ENCODE results near the gene PLA2R1.
"Not testable (repeated sequence)": the region's sequence is repeated elsewhere in the genome, so short reads cannot be mapped to it uniquely, and the experiment has no call there.

Gene PLA2R1

DNA sequence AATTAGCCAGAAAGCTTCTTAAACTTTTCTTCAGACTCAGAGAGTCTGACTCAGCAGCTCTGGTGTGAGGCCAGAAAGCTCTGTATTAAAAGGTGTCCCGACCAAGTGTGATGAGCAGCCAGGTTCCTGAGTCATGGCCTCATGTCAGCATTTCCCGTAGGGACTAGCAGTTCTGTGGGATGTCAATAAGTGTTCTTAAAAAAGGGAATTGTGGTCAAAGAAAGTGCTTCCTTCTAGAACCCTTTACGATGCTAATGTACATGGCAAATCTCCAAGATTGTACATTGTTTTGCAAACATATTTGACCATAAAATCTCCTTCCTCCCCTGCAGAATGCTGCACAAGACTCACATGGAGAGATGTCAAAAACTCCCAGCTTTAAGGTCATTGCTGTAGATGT, 80.1 kb downstream of the PLA2R1 start:
- H3K27ac ChIP-seq (ENCODE audit: low read depth, low read length): no peak overlapping the region
- H3K4me1 ChIP-seq (ENCODE audit: control insufficient read depth, insufficient read depth, low read length): peaks cover 10% of the 10 kb centered on the region; the same call in 1 of the 2 replicates
- H3K27me3 ChIP-seq (ENCODE audit: control insufficient read depth, insufficient read depth, low read length): no peaks in the 10 kb centered on the region
- no peak overlapping the region for H3K4me3 ChIP-seq (ENCODE audit: low read depth, low read length)
- H3K36me3 ChIP-seq (ENCODE audit: control insufficient read depth, insufficient read depth, low read length): no peaks in the 10 kb centered on the region
- no peaks in the 10 kb centered on the region for H3K9me3 ChIP-seq (ENCODE audit: control insufficient read depth, insufficient read depth, low read length)
- H3K9ac ChIP-seq (ENCODE audit: low read depth, low read length): no peak overlapping the region

DNA sequence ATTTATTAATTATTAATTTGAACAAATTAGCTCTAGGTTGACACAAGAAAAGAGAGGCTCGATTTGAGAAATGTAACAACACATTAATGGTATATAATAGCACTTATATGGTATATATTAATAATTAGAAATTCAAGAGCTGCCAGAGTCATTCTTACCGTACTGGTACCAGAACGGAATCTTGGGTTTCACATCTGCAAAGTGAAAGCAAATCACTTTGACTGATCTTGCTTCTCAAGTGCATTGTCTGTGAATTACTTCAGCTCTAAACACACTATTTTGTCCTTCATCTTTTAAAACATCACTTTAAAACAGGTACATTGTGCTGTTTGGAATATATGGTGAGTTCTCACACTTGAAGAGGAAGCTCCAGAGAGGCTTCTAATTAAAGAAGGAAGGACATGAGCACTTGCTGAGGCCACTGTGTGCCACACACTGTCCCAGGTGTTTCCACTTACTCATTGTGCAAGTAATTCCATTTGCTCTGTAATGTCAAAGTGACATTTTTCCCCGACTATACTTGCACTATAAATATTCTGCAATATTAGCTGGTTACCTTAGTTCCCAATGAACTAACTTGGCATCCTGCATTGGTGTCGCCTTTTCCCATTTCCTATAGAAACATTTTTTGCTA, 85.8 kb downstream of the PLA2R1 start:
- Histone ChIP-seq H3K36me3 (ENCODE audit: control insufficient read depth, insufficient read depth, low read length) (no peaks in the 10 kb centered on the region), H3K9ac (ENCODE audit: low read depth, low read length) (no peak overlapping the region), H3K4me3 (ENCODE audit: low read depth, low read length) (no peak overlapping the region), H3K9me3 (ENCODE audit: control insufficient read depth, insufficient read depth, low read length) (no peaks in the 10 kb centered on the region), H3K27me3 (ENCODE audit: control insufficient read depth, insufficient read depth, low read length) (no peaks in the 10 kb centered on the region), H3K4me1 (ENCODE audit: control insufficient read depth, insufficient read depth, low read length) (no peaks in the 10 kb centered on the region), H3K27ac (ENCODE audit: low read depth, low read length) (no peak overlapping the region)

DNA sequence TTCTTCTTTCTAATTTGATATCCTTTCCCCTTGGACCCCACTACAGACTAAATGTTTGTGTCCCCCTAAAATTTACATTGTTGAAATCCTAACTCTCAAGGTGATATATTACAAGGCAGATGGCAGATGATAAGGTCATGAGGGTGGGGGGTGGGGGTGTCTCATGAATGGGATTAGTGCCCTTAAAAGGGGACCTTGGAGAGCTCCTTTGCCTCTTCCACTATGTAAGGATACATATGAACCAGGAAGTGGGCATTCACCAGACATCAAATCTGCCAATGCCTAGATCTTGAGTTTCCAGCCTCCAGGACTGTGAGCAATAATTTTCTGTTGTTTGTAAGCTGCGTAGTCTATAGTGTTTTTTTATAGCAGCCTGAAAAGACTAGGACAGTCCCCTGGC, 89.1 kb downstream of the PLA2R1 start:
- H3K36me3 ChIP-seq (ENCODE audit: control insufficient read depth, insufficient read depth, low read length): no peaks in the 10 kb centered on the region
- H3K27ac ChIP-seq (ENCODE audit: low read depth, low read length): no peak overlapping the region
- no peaks in the 10 kb centered on the region for H3K9me3 ChIP-seq (ENCODE audit: control insufficient read depth, insufficient read depth, low read length)
- H3K4me3 ChIP-seq (ENCODE audit: low read depth, low read length): no peak overlapping the region
- H3K4me1 ChIP-seq (ENCODE audit: control insufficient read depth, insufficient read depth, low read length): no peaks in the 10 kb centered on the region
- no peaks in the 10 kb centered on the region for H3K27me3 ChIP-seq (ENCODE audit: control insufficient read depth, insufficient read depth, low read length)
- no peak overlapping the region for H3K9ac ChIP-seq (ENCODE audit: low read depth, low read length)

DNA sequence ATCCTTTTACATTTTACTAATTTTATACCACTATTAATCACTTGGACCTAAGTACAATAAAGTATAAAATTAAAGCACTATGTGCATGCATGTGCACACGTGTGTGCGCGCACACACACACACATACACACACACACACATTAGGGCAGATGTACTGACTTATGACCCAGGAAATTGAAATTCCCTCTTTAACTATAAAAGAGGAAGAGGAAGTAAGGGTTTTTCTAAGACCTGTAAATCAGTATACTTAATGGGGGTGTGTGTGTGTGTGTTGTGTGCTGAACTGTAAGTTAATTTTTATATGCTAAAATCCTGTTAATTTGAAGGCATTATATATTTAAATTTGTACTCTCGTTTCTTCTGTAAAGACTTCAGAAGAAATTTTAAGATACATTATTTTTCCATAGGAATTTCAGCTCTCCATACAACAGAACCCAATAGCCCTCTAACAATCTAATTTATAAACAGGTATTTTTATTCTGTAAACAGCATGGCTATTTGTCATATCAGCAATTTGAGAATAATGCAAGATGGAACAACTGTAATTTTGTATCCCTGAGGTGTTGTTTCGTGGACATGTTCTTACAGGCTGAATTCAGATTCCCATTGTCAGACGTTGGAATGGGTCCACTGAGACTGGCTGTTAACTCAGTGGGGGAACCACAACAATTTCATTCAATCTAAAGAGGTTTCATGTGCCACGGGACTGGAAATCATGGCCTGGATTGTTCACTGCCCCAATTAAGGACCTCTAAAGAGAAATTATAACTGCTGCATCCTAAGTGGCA, 90.9 kb downstream of the PLA2R1 start:
- H3K27ac ChIP-seq (ENCODE audit: low read depth, low read length): no peak overlapping the region
- H3K9ac ChIP-seq (ENCODE audit: low read depth, low read length): no peak overlapping the region
- H3K27me3 ChIP-seq (ENCODE audit: control insufficient read depth, insufficient read depth, low read length): no peaks in the 10 kb centered on the region
- no peak overlapping the region for H3K4me3 ChIP-seq (ENCODE audit: low read depth, low read length)
- no peaks in the 10 kb centered on the region for H3K36me3 ChIP-seq (ENCODE audit: control insufficient read depth, insufficient read depth, low read length)
- H3K9me3 ChIP-seq (ENCODE audit: control insufficient read depth, insufficient read depth, low read length): no peaks in the 10 kb centered on the region
- no peaks in the 10 kb centered on the region for H3K4me1 ChIP-seq (ENCODE audit: control insufficient read depth, insufficient read depth, low read length)

DNA sequence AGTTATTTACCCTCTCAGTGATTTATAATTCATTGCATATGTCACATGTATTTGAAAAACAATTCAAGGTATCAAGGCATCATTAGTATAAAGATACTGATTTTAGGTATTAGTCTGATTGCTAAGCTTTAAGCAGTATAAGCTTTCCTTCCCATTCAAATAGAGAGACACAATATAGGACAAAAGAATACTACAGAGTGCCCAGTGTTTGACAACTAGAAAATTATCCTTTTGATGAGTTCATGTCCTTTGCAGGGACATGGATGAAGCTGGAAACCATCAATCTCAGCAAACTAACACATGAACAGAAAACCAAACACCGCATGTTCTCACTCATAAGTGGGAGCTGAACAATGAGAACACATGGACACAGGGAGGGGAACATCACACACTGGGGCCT, 91.9 kb downstream of the PLA2R1 start:
- H3K36me3 ChIP-seq (ENCODE audit: control insufficient read depth, insufficient read depth, low read length); H3K9me3 ChIP-seq (ENCODE audit: control insufficient read depth, insufficient read depth, low read length); H3K27me3 ChIP-seq (ENCODE audit: control insufficient read depth, insufficient read depth, low read length); H3K4me3 ChIP-seq (ENCODE audit: low read depth, low read length); H3K9ac ChIP-seq (ENCODE audit: low read depth, low read length); H3K4me1 ChIP-seq (ENCODE audit: control insufficient read depth, insufficient read depth, low read length); H3K27ac ChIP-seq (ENCODE audit: low read depth, low read length): not testable (repeated sequence)

DNA sequence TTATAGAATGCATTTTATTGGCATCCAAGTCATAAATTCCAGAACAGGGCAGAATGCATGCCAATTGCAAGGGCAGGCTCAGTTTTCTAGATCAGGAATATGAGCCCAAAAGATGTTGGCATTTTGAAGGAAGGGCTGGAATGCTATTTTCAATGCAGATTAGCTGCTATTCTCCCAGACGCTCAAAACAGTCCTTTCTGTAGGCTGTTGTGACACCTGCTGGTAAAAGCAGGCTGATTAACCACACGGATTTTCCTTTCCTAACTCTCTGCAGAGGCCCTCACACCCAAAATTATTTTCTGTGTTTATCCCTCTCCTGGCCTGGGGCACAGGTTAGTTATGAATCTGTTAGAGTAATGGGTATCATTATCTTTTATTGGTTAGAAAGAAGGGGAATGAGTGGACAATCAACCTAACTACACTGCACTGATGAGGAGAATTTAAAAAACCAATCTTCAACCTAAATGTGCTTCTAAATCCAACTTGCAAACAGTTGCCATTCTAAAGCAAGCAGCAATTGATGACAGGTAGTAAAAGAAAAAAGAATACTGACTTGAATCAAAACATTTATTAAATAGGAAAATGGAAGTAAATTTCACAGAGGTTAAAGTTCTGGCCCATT, 94.0 kb downstream of the PLA2R1 start:
- H3K27me3 ChIP-seq (ENCODE audit: control insufficient read depth, insufficient read depth, low read length): no peaks in the 10 kb centered on the region
- no peak overlapping the region for H3K9ac ChIP-seq (ENCODE audit: low read depth, low read length)
- H3K4me3 ChIP-seq (ENCODE audit: low read depth, low read length): no peak overlapping the region
- no peaks in the 10 kb centered on the region for H3K9me3 ChIP-seq (ENCODE audit: control insufficient read depth, insufficient read depth, low read length)
- no peak overlapping the region for H3K27ac ChIP-seq (ENCODE audit: low read depth, low read length)
- no peaks in the 10 kb centered on the region for H3K4me1 ChIP-seq (ENCODE audit: control insufficient read depth, insufficient read depth, low read length)
- no peaks in the 10 kb centered on the region for H3K36me3 ChIP-seq (ENCODE audit: control insufficient read depth, insufficient read depth, low read length)

DNA sequence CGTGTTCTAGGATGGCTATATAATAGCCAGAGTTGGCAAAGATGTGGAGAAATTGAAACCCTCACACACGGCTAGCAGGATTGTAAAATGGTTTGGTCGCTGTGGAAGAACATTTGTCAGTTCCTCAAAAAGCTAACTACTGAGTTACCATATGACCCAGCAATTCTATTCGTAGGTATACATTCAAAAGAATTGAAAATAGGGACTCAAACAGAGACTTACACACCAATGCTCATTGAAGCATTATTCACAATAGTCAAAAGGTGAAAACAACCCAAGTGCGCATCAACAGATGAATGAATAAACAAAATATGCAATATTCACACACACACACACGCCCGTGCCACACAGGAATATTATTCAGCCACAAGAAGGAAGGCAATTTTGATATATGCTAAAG, 98.7 kb downstream of the PLA2R1 start:
- H3K4me3 ChIP-seq (ENCODE audit: low read depth, low read length): no peak overlapping the region
- H3K36me3 ChIP-seq (ENCODE audit: control insufficient read depth, insufficient read depth, low read length): no peaks in the 10 kb centered on the region
- no peaks in the 10 kb centered on the region for H3K27me3 ChIP-seq (ENCODE audit: control insufficient read depth, insufficient read depth, low read length)
- H3K27ac ChIP-seq (ENCODE audit: low read depth, low read length): no peak overlapping the region
- no peak overlapping the region for H3K9ac ChIP-seq (ENCODE audit: low read depth, low read length)
- H3K9me3 ChIP-seq (ENCODE audit: control insufficient read depth, insufficient read depth, low read length): no peaks in the 10 kb centered on the region
- H3K4me1 ChIP-seq (ENCODE audit: control insufficient read depth, insufficient read depth, low read length): peaks cover 11% of the 10 kb centered on the region

DNA sequence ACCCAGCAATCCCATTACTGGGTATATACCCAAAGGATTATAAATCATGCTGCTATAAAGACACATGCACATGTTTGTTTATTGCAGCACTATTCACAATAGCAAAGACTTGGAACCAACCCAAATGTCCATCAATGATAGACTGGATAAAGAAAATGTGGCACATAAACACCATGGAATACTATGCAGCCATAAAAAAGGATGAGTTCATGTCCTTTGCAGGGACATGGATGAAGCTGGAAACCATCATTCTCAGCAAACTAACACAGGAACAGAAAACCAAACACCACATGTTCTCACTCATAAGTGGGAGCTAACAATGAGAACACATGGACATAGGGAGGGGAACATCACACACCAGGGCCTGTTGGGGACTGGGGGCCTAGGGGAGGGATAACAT, 99.9 kb downstream of the PLA2R1 start:
- H3K27me3 ChIP-seq (ENCODE audit: control insufficient read depth, insufficient read depth, low read length); H3K9me3 ChIP-seq (ENCODE audit: control insufficient read depth, insufficient read depth, low read length); H3K36me3 ChIP-seq (ENCODE audit: control insufficient read depth, insufficient read depth, low read length); H3K9ac ChIP-seq (ENCODE audit: low read depth, low read length); H3K27ac ChIP-seq (ENCODE audit: low read depth, low read length); H3K4me3 ChIP-seq (ENCODE audit: low read depth, low read length): not testable (repeated sequence)
- H3K4me1 ChIP-seq (ENCODE audit: control insufficient read depth, insufficient read depth, low read length): peaks cover 11% of the 10 kb centered on the region

- no peak overlapping the region for H3K9ac ChIP-seq (ENCODE audit: low read depth, low read length)
- H3K4me3 ChIP-seq (ENCODE audit: low read depth, low read length): no peak overlapping the region
- no peaks in the 10 kb centered on the region for H3K27me3 ChIP-seq (ENCODE audit: control insufficient read depth, insufficient read depth, low read length)
- H3K4me1 ChIP-seq (ENCODE audit: control insufficient read depth, insufficient read depth, low read length): peaks cover 11% of the 10 kb centered on the region
- no peaks in the 10 kb centered on the region for H3K36me3 ChIP-seq (ENCODE audit: control insufficient read depth, insufficient read depth, low read length)
- H3K27ac ChIP-seq (ENCODE audit: low read depth, low read length): peak overlapping the region; percentile 42
- no peaks in the 10 kb centered on the region for H3K9me3 ChIP-seq (ENCODE audit: control insufficient read depth, insufficient read depth, low read length)
These were observed 101.0 kb downstream of the PLA2R1 start for GRCh38 chr2:159961451-159961850.

- Histone ChIP-seq H3K9me3 (ENCODE audit: control insufficient read depth, insufficient read depth, low read length) (no peaks in the 10 kb centered on the region), H3K36me3 (ENCODE audit: control insufficient read depth, insufficient read depth, low read length) (no peaks in the 10 kb centered on the region), H3K4me3 (ENCODE audit: low read depth, low read length) (no peak overlapping the region), H3K27me3 (ENCODE audit: control insufficient read depth, insufficient read depth, low read length) (no peaks in the 10 kb centered on the region), H3K27ac (ENCODE audit: low read depth, low read length) (peak overlapping the region; percentile 42), H3K4me1 (ENCODE audit: control insufficient read depth, insufficient read depth, low read length) (peaks cover 11% of the 10 kb centered on the region), H3K9ac (ENCODE audit: low read depth, low read length) (no peak overlapping the region)
These were observed 101.4 kb downstream of the PLA2R1 start for GRCh38 chr2:159961037-159961436.

DNA sequence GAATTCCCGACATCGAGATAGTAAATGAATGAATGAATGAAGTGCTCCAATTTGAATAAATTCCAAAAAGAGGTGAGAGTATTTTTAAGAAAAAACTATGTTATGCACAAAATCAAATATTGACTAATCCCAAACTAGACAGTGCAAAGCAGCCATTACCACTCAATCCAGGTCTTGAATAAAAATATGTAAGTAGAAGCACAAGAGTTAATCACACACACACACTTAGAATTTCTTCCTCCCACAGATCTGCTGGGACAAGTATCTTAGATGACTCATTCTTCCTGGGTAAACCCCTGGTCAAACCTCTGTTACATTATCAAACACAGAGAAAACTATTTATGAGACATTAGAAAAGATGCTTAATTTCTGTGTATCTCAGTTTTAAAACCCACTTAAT, 102.0 kb downstream of the PLA2R1 start:
- Histone ChIP-seq H3K36me3 (ENCODE audit: control insufficient read depth, insufficient read depth, low read length) (no peaks in the 10 kb centered on the region), H3K4me3 (ENCODE audit: low read depth, low read length) (no peak overlapping the region), H3K27ac (ENCODE audit: low read depth, low read length) (peak overlapping the region; percentile 42), H3K9ac (ENCODE audit: low read depth, low read length) (no peak overlapping the region), H3K9me3 (ENCODE audit: control insufficient read depth, insufficient read depth, low read length) (no peaks in the 10 kb centered on the region), H3K27me3 (ENCODE audit: control insufficient read depth, insufficient read depth, low read length) (no peaks in the 10 kb centered on the region), H3K4me1 (ENCODE audit: control insufficient read depth, insufficient read depth, low read length) (peaks cover 11% of the 10 kb centered on the region)
